GM19467 (cell line): ENCODE results near the gene EEPD1.
"Not testable (repeated sequence)": the region's sequence is repeated elsewhere in the genome, so short reads cannot be mapped to it uniquely, and the experiment has no call there.

Source experiments
- ATAC-seq: cut with Tn5 transposase; IDR thresholded peaks from one replicate; pipeline ENCODE4 v1.9.1; 2021; ENCODE audit warnings: mild to moderate bottlenecking, moderate library complexity; ENCODE audit not compliant: unreplicated experiment

EEPD1 gene

DNA sequence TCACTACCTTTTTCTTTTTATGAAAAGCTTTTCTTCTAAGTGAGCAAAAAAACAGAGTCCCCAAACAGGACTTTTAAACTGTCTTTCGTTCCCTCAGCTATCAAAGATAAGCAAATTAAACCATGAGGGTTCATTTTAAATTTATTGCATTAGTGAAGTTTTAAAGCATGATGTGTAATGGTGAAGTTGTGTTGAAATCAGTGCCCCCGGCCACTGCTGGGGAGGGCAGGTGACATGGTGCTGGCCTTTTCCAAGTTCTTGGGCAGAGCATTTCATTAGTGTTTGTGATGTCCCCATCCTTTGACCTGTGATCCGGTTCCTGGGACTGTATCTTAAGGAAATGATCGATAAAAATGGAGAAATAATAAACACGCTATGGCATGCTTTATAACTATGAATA is 96.0 kb downstream of the EEPD1 start:
- ATAC-seq, result no peak

DNA sequence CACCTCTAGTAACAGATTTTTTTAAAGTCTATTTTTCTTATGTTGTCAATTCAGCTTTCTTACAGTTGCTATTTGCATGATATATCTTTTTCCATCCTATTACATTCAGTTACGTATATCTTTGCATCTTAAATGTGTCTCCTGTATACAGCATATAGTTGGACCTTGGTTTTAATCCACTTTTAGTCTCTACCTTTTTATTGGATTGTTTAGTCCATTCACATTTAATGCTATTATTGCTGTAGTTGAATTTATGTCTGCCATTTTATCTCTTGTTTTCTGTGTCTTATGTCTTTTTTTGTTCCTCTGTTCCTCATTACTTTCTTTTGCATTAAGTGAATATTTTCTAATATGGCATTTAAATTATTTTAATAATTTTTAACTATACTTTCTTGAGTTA is 100.6 kb downstream of the EEPD1 start:
- ATAC-seq, result no peak

DNA sequence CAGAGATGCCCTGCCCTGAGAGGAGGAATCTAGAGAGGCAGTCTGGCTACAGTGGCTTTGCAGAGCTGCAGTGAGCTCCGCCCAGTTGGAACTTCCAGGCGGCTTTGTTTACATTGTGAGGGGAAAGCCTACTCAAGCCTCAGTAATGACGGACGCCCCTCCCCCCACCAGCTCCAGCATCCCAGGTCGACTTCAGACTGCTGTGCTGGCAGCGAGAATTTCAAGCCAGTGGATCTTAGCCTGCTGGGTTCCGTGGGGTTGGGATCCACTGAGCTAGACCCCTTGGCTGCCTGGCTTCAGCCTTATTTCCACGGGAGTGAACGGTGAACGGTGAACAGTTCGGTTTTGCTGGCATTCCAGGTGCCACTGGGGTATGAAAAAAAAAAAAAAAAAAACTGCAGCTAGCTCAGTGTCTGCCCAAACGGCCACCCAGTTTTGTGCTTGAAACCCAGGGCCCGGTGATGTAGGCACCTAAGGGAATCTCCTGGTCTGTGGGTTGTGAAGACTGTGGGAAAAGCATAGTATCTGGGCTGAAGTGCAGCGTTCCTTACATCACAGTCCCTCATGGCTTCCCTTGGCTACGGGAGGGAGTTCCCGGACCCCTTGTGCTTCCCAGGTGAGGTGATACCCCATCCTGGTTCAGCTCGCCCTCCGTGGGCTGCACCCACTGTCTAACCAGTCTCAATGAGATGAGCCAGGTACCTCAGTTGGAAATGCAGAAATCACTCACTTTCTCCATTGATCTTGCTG is 105.6 kb downstream of the EEPD1 start:
- ATAC-seq, result not testable (repeated sequence)

- ATAC-seq, result no peak
Measured at GRCh38 chr7:36260481-36260880, 107.4 kb downstream of the EEPD1 start.

- no peak for ATAC-seq
Measured at GRCh38 chr7:36261019-36261754, 108.1 kb downstream of the EEPD1 start.

GRCh38 chr7:36262309-36263094 is 109.4 kb downstream of the EEPD1 start:
- ATAC-seq, result no peak

- ATAC-seq, result no peak
Measured at GRCh38 chr7:36263095-36263484, 110.0 kb downstream of the EEPD1 start.

GRCh38 chr7:36264123-36264801 is 111.2 kb downstream of the EEPD1 start:
- ATAC-seq, result no peak

GRCh38 chr7:36264913-36265516 is 112.0 kb downstream of the EEPD1 start:
- ATAC-seq, result no peak

- ATAC-seq, result no peak
Measured at GRCh38 chr7:36265680-36266079, 112.6 kb downstream of the EEPD1 start.

GRCh38 chr7:36266190-36266589 is 113.1 kb downstream of the EEPD1 start:
- ATAC-seq, result no peak

DNA sequence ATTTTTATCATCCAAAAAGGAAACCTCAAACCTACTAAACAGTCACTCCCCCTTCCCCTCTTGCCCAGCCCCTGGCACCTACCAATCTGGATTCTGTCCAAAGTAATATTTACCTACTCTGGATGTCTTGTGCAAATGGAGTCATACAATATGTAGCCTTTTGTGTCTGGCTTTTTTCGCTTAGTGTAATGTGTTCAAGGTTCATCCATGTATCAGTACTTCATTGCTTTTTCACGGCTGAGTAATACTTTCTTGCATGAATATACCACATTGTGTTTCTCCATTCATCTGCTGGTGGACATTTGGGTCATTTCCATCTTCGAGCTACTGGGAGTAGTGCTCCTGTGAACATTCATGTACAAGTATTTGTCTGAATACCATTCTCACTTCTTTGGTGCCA is 113.6 kb downstream of the EEPD1 start:
- ATAC-seq, result no peak

DNA sequence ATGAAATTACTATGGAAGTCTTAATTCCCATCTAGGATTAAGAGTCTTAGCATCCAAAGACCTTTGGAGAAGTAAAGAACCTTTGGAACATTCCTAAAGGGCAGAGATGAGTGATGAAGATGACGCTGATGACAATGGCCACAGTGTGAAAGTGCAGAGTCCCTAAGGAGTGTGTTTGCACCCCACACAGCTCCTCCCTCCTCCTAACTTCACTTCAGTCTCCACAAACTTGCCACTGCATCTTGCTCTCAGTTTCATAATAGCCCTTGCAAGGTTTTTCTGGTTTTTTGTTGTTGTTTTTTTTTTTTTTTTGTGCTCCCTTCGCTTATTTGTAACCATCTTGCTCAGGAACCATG is 119.1 kb downstream of the EEPD1 start:
- ATAC-seq, result no peak

- ATAC-seq, result no peak
Measured at GRCh38 chr7:36272567-36273269, 119.7 kb downstream of the EEPD1 start.

DNA sequence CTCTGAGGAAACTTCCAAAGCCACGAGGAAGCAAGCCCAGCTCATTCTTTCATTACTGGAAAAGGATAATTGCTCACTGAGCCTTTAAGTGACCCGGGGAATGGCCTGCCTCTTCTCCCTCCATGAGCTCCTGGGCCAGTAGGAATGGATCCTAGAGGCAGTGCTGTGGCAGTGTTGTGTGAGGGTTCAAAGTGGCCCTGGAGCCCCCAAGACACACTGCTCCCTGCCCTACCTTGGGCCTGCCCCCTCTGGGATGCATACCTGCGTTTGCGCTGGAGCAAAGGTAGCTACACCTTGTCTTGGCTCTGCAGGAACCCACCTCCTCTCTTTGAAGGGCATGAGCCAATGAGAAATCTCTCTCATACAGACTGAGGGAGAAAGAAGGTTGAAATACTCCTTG is 120.8 kb downstream of the EEPD1 start:
- no peak for ATAC-seq

DNA sequence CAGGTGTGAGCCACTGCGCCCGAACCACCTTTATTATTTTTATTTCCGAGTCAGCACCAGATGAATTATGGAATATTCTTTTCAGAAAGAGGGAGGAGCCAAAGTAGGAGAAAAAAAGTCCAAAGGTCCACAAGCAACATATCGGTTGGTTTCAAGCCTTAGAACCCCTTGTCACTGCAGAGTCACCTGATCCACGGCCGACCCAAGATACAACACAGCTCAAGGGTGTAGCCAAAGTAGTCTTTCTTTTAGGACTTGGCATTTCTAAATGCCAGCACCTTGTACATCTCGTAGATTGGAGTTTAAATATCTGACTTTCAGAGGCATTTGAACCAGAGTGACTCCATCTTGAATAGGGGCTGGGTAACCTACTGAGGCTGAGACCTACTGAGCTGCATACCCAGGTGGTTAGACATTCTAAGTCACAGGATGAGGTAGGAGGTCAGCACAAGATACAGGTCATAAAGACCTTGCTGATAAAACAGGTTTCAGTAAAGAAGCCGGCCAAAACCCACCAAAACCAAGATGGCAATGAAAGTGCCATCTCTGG is 122.8 kb downstream of the EEPD1 start:
- ATAC-seq, result no peak

DNA sequence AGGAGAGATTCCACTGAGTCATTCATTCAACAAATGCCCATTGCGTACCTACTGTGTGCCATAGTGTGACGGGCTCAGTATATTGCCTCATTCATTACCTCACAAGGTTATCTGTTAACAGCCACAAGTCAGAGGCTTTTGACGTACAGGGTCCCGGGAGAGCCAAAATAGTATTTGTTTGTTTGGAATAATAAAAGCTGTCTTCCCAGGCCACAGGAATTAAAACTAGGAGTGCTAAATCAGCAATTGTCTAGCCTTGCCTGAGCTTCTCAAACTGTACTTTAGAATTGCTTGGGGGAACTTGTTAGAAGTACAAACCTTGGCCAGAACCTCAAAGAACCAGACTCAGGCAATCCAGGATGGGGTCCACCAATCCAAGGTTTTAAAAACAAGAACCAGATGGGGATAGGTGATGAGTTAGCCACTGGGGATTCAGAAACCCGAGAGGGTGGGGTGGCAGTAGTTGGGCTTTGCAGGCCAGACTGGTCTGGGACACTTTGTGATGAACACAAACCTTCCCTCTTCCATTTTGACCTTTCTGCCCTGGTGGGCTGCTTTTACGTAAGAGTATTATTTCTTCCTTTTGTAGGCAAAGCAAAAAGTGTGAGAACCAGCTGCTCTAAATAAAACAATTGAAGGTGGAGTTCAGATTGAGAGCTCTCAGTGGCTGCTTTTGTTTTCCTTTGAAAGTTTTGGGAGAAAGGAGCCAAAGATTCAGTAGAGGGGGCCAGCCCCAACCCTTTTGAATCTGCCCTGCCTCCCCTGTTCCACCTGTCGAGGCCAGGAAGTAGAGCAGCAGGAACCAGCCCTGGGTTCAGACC is 123.6 kb downstream of the EEPD1 start:
- ATAC-seq, result no peak

DNA sequence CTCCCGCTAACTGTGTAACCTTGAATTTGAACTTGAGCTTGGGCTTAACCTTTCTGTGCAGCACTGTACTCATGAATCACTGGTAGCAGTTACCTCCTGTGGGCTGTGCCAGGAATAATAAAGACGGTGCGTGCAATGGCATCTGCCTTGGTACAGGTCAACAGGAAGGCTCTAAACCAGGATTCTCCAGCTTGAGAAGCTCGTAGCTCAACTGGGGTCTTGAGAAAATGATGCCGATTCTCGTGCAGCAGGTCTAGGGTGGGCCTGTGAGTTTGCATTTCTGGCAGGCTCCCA is 124.1 kb downstream of the EEPD1 start:
- no peak for ATAC-seq

DNA sequence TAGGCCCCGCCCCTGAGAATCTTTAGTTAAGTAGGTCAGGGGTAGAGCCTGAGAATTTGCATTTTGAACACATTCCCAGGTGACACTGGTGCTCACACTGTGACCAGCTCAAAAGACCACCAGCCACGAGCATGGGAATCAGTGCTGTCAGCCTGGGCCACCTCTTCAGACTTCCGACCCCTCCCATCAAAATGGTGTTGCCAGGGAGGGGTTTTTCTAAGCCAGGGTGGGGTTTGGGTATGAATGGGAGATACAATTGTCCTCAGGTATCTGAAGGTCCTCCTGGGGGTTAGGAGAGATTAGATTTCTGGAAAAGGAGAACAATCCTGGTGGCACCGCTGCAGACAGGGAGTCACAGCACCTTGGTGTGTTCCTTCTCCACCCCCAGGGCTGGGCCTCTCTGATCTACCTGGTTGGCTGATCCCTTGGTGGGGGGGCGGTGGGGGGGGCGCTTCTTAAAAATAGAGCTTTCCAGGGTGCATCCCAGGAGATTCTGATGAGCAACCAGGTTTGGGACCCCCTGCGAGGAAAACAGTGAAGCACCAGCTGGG is 125.1 kb downstream of the EEPD1 start:
- ATAC-seq, result no peak
